Endothelial cell of umbilical vein (primary cell): ENCODE results near the gene AUTS2. TPM values are rescaled to one million over a fixed set of nuclear protein-coding genes. Genes with fewer than 3 reads are reported as not detected.

Experiments
- BruUV-seq: library from RNA; stranded (reverse); fragments of 400-500 nt; replicated peaks from 2 replicates; lab custom pipeline; 2021; lab: Mats Ljungman, UMichigan
- CTCF ChIA-PET: fragments of 300-600, 350-600 bp; sonication (Branson Sonifier 250); formaldehyde crosslinking; loops from one replicate; lab custom pipeline; 2021; ENCODE audit warnings: antibody characterized with exemption, inconsistent platforms; lab: Charles Lee
- POLR2A ChIA-PET: fragments of 300-600, 350-600 bp; sonication (Branson Sonifier 250); formaldehyde crosslinking; loops from one replicate; lab custom pipeline; 2021; ENCODE audit warnings: antibody characterized with exemption, inconsistent platforms; lab: Charles Lee
- DNase-seq: peaks from one replicate; pipeline ENCODE4 v3.0.0-alpha.2; 2011; ENCODE audit warnings: low read depth, low spot score
- FAIRE-seq: peaks from 2 replicates; lab custom pipeline; 2011; peaks lifted over from hg19 to GRCh38; lab: Jason Lieb, UNC
- H2AFZ ChIP-seq: 2 replicates; pipeline ENCODE4 v1.6.0; 2012; ENCODE audit warnings: low read depth, low read length, control low read depth, inconsistent platforms
- H3K27ac ChIP-seq: 2 replicates; pipeline ENCODE4 v1.5.1; 2011; ENCODE audit warnings: low read depth, mild to moderate bottlenecking, control low read depth, low read length, moderate library complexity; ENCODE audit not compliant: insufficient read depth
- H3K27me3 ChIP-seq, 2 experiments: 2 replicates each; pipeline versions ENCODE4 v1.6.0 to v1.6.1; 2011; ENCODE audit warnings: low read length in 2 of 2, mixed read lengths in 1 of 2; ENCODE audit not compliant: control insufficient read depth in 2 of 2, insufficient read depth in 2 of 2
- H3K36me3 ChIP-seq, 2 experiments: 2 replicates in 1 of 2; 3 replicates in 1 of 2; pipeline ENCODE4 v1.5.1; 2011; ENCODE audit warnings: low read length in 2 of 2, mild to moderate bottlenecking in 1 of 2, moderate library complexity in 1 of 2; ENCODE audit not compliant: control insufficient read depth in 2 of 2, insufficient read depth in 2 of 2; ENCODE audit errors: extremely low read depth in 1 of 2
- H3K4me1 ChIP-seq: 3 replicates; pipeline ENCODE4 v1.5.1; 2011; ENCODE audit warnings: mild to moderate bottlenecking, low read length; ENCODE audit not compliant: control insufficient read depth, insufficient read depth; ENCODE audit errors: extremely low read depth
- H3K4me2 ChIP-seq: 2 replicates; pipeline ENCODE4 v1.6.1; 2011; ENCODE audit warnings: low read length, control low read depth, mixed read lengths; ENCODE audit not compliant: insufficient read depth
- H3K4me3 ChIP-seq, 3 experiments: fragments of 200-600 bp in 1 of 3; sonication (generic), shearing (Covaris generic) in 1 of 3; replicated peaks in 1 of 3; 2 replicates each; pipeline ENCODE4 v1.5.1; 2011 to 2016; ENCODE audit warnings: control low read depth in 3 of 3, low read length in 3 of 3, mild to moderate bottlenecking in 2 of 3, inconsistent platforms in 1 of 3, low read depth in 1 of 3, moderate library complexity in 1 of 3; ENCODE audit not compliant: insufficient read depth in 1 of 3
- H3K79me2 ChIP-seq: 2 replicates; pipeline ENCODE4 v1.6.0; 2012; ENCODE audit warnings: low read length, inconsistent platforms; ENCODE audit not compliant: control insufficient read depth, insufficient read depth
- H3K9ac ChIP-seq: replicated peaks from 2 replicates; pipeline ENCODE3; 2011; ENCODE audit warnings: low read length, control low read depth; ENCODE audit not compliant: insufficient read depth; ENCODE audit errors: extremely low read depth
- H3K9me1 ChIP-seq: replicated peaks from 3 replicates; pipeline ENCODE4 v1.6.0; 2011; ENCODE audit warnings: mild to moderate bottlenecking, low read length; ENCODE audit not compliant: control insufficient read depth, insufficient read depth; ENCODE audit errors: extremely low read depth
- H3K9me3 ChIP-seq: replicated peaks from 2 replicates; pipeline ENCODE4 v1.5.1; 2012; ENCODE audit warnings: low read length, inconsistent platforms; ENCODE audit not compliant: control insufficient read depth, insufficient read depth
- H4K20me1 ChIP-seq: replicated peaks from 2 replicates; pipeline ENCODE3; 2011; ENCODE audit warnings: mild to moderate bottlenecking, low read length; ENCODE audit not compliant: control insufficient read depth, insufficient read depth; ENCODE audit errors: extremely low read depth
- EZH2 ChIP-seq: IDR thresholded peaks from 2 replicates; pipeline ENCODE4 v1.6.1; 2012; ENCODE audit warnings: borderline replicate concordance, low read depth, mild to moderate bottlenecking, moderate library complexity, low read length, inconsistent platforms; ENCODE audit not compliant: severe bottlenecking
- FOS ChIP-seq: IDR thresholded peaks from 2 replicates; pipeline ENCODE4 v1.6.1; 2011; ENCODE audit warnings: mild to moderate bottlenecking, low read length, moderate library complexity, borderline replicate concordance; ENCODE audit not compliant: insufficient read depth
- GATA2 ChIP-seq: IDR thresholded peaks from 2 replicates; pipeline ENCODE4 v1.7.0; 2011; ENCODE audit warnings: low read depth, mild to moderate bottlenecking, moderate library complexity, mixed read lengths, low read length; ENCODE audit not compliant: insufficient read length, insufficient read depth
- JUN ChIP-seq: IDR thresholded peaks from 2 replicates; pipeline ENCODE4 v1.6.1; 2011; ENCODE audit warnings: borderline replicate concordance, low read depth; ENCODE audit not compliant: insufficient read length, insufficient read depth
- MAX ChIP-seq: IDR thresholded peaks from 2 replicates; pipeline ENCODE4 v1.6.1; 2011; ENCODE audit not compliant: insufficient read depth, insufficient read length
- MYC ChIP-seq: IDR thresholded peaks from one replicate; pipeline ENCODE4 v1.6.1; 2011; ENCODE audit warnings: mild to moderate bottlenecking, low read depth, low read length
- POLR2A ChIP-seq: IDR thresholded peaks from 2 replicates; pipeline ENCODE4 v1.6.1; 2012; ENCODE audit warnings: low read depth, mild to moderate bottlenecking, control low read depth, low read length
- POLR2AphosphoS5 ChIP-seq: IDR thresholded peaks from 2 replicates; pipeline ENCODE4 v1.6.1; 2012; ENCODE audit warnings: low read depth, mild to moderate bottlenecking, control low read depth, low read length, moderate library complexity; ENCODE audit not compliant: insufficient read depth
- dilution Hi-C: fragments of 300-500 bp; cut with MboI; formaldehyde crosslinking; loops from one replicate; pipeline ENCODE4 v1.15.0; 2019; ENCODE audit warnings: low sequenced_read_pairs; ENCODE audit not compliant: extremely low pct_ligation_motif_present
- intact Hi-C: fragments of 100-400 bp; cut with micrococcal nuclease; formaldehyde crosslinking; loops from one replicate; pipeline ENCODE4 v1.10.0; 2022
- polyA plus RNA-seq, 4 experiments: library from polyadenylated mRNA; depleted of rRNA in 3 of 4; stranded (reverse) in 3 of 4; unstranded in 1 of 4; fragments of >200 nt; gene quantifications; 2 replicates each; pipeline versions ENCODE4 v1.2.1 to v1.2.3, GENCODE V29; 2011 to 2012; ENCODE audit warnings: missing spikeins in 1 of 4
- total RNA-seq: library from RNA; stranded (reverse); gene quantifications from 2 replicates; pipeline ENCODE4 v1.2.3, GENCODE V29; 2021
- TF ChIP-seq, protein P1 (sequence below), 2 donors: IDR thresholded peaks; 1 replicate in 1 of 2; 2 replicates in 1 of 2; pipeline ENCODE4 v1.5.1; 2011; ENCODE audit warnings: low read length in 2 of 2, mild to moderate bottlenecking in 2 of 2, moderate library complexity in 2 of 2, control low read depth in 1 of 2, inconsistent platforms in 1 of 2, low read depth in 1 of 2; ENCODE audit not compliant: insufficient read depth in 1 of 2; ENCODE audit errors: extremely low read depth in 1 of 2

The AUTS2 gene
- total and polyA plus RNA-seq, 2 donors (not counting 3 experiments of a cell fraction or from before 2014, with no cell fraction given) = 0.59 to 8.0 TPM

GRCh38 chr7:70533614-70534013 lies 935.3 kb downstream of the AUTS2 start:
- Histone ChIP-seq H2AFZ (no peak overlapping the region), H3K27ac (no peak overlapping the region), H3K4me2 (no peak overlapping the region), H3K36me3 (no peaks in the 10 kb centered on the region), H3K4me3 (no peak overlapping the region), H3K9me1 (no peaks in the 10 kb centered on the region), H3K9me3 (peaks cover 9% of the 10 kb centered on the region), H4K20me1 (no peaks in the 10 kb centered on the region), H3K27me3 (no peaks in the 10 kb centered on the region), H3K4me1 (no peaks in the 10 kb centered on the region), H3K79me2 (no peaks in the 10 kb centered on the region), H3K9ac (no peak overlapping the region)
- intact Hi-C loops (no loop called here), dilution Hi-C loops (no loop called here)
- FAIRE-seq = no peak
- TF ChIP-seq, protein P1, sequence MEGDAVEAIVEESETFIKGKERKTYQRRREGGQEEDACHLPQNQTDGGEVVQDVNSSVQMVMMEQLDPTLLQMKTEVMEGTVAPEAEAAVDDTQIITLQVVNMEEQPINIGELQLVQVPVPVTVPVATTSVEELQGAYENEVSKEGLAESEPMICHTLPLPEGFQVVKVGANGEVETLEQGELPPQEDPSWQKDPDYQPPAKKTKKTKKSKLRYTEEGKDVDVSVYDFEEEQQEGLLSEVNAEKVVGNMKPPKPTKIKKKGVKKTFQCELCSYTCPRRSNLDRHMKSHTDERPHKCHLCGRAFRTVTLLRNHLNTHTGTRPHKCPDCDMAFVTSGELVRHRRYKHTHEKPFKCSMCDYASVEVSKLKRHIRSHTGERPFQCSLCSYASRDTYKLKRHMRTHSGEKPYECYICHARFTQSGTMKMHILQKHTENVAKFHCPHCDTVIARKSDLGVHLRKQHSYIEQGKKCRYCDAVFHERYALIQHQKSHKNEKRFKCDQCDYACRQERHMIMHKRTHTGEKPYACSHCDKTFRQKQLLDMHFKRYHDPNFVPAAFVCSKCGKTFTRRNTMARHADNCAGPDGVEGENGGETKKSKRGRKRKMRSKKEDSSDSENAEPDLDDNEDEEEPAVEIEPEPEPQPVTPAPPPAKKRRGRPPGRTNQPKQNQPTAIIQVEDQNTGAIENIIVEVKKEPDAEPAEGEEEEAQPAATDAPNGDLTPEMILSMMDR (IDR thresholded peaks at IDR 0.05; ENCODE audit: extremely low read depth in 1 of 2, insufficient read depth in 1 of 2, low read depth in 1 of 2, low read length in 2 of 2) = no peak
- TF ChIP-seq POLR2AphosphoS5 = no peak
- no peak for TF ChIP-seq JUN
- TF ChIP-seq POLR2A = no peak
- no peak for TF ChIP-seq MYC
- BruUV-seq = no TSS peak
- POLR2A ChIA-PET = no interaction called here
- CTCF ChIA-PET = interaction anchor here (0.5 kb wide), 1 partner anchor 623 kb away, joined by 3 read pairs; no protein-coding TSS in a partner anchor
- DNase-seq = no peak

DNA sequence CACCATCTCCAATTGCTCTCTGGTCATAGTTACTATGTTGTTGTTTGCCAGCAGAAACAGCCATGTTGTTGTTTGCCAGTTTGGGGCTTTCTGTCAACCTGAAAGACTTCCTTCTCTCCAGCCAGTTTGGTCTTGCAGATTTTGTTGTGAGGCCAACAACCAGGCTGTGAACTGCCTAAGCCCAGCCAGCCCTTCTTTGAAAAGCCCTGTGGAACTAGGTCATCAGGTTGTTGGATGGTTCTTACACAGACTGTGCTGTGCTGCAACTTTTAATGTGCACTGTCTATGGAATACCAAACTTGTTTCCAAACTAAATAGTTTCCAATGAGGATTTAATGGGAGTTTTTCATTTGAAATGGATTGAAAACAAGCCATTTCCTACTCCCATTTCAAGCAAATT lies 940.9 kb downstream of the AUTS2 start:
- no peak overlapping the region for H3K4me2 ChIP-seq
- no peak for TF ChIP-seq JUN
- TF ChIP-seq POLR2A = no peak
- no peak for TF ChIP-seq FOS
- TF ChIP-seq GATA2 = no peak
- no peak for TF ChIP-seq POLR2AphosphoS5
- TF ChIP-seq EZH2 = no peak
- TF ChIP-seq MAX = no peak
- no peak for FAIRE-seq
- DNase-seq = no peak
- no peak overlapping the region for H2AFZ ChIP-seq
- intact Hi-C loops (no loop called here), dilution Hi-C loops (no loop called here)
- H3K9me3 ChIP-seq = no peaks in the 10 kb centered on the region
- H3K4me1 ChIP-seq = no peaks in the 10 kb centered on the region
- ChIA-PET CTCF (no interaction called here), POLR2A (no interaction called here)
- BruUV-seq = no TSS peak
- no peaks in the 10 kb centered on the region for H4K20me1 ChIP-seq
- H3K79me2 ChIP-seq = no peaks in the 10 kb centered on the region
- no peaks in the 10 kb centered on the region for H3K27me3 ChIP-seq
- no peak overlapping the region for H3K4me3 ChIP-seq
- no peak overlapping the region for H3K9ac ChIP-seq
- no peaks in the 10 kb centered on the region for H3K36me3 ChIP-seq
- H3K9me1 ChIP-seq = no peaks in the 10 kb centered on the region
- no peak overlapping the region for H3K27ac ChIP-seq
